ENCODE measurements around the gene CCDC149. TPM values are rescaled to one million over a fixed set of nuclear protein-coding genes. Genes with fewer than 3 reads are reported as not detected.

Gene CCDC149
- total RNA-seq, 1 donor from 2014 or later: 8.0 TPM

GRCh38 chr4:24878636-24879016 lies 34.2 kb downstream of the CCDC149 start:
- no peak for DNase-seq (ENCODE audit: low read depth)
- no peak for TF ChIP-seq CTCF (IDR thresholded peaks at IDR 0.05; ENCODE audit: insufficient read depth, low read length, poor library complexity, severe bottlenecking)
- Histone ChIP-seq H3K36me3 (ENCODE audit: control insufficient read depth, insufficient read depth, low read length) (no peaks in the 10 kb centered on the region), H3K27me3 (ENCODE audit: control insufficient read depth, insufficient read depth, low read length) (no peaks in the 10 kb centered on the region), H3K4me3 (ENCODE audit: low read depth, low read length) (no peak overlapping the region)

GRCh38 chr4:24877868-24878635 lies 34.8 kb downstream of the CCDC149 start:
- no peak overlapping the region for H3K4me3 ChIP-seq (ENCODE audit: low read depth, low read length)
- H3K36me3 ChIP-seq (ENCODE audit: control insufficient read depth, insufficient read depth, low read length): no peaks in the 10 kb centered on the region
- TF ChIP-seq CTCF (IDR thresholded peaks at IDR 0.05; ENCODE audit: insufficient read depth, low read length, poor library complexity, severe bottlenecking): no peak
- H3K27me3 ChIP-seq (ENCODE audit: control insufficient read depth, insufficient read depth, low read length): no peaks in the 10 kb centered on the region
- no peak for DNase-seq (ENCODE audit: low read depth)

GRCh38 chr4:24876431-24876830 lies 36.4 kb downstream of the CCDC149 start:
- H3K36me3 ChIP-seq (ENCODE audit: control insufficient read depth, insufficient read depth, low read length): no peaks in the 10 kb centered on the region
- H3K4me3 ChIP-seq (ENCODE audit: low read depth, low read length): no peak overlapping the region
- no peak for DNase-seq (ENCODE audit: low read depth)
- H3K27me3 ChIP-seq (ENCODE audit: control insufficient read depth, insufficient read depth, low read length): no peaks in the 10 kb centered on the region
- no peak for TF ChIP-seq CTCF (IDR thresholded peaks at IDR 0.05; ENCODE audit: insufficient read depth, low read length, poor library complexity, severe bottlenecking)

- H3K4me3 ChIP-seq (ENCODE audit: low read depth, low read length): no peak overlapping the region
Observed at GRCh38 chr4:24872720-24873119, 40.1 kb downstream of the CCDC149 start.

GRCh38 chr4:24871210-24871609 lies 41.6 kb downstream of the CCDC149 start:
- H3K27me3 ChIP-seq (ENCODE audit: control insufficient read depth, insufficient read depth, low read length): no peaks in the 10 kb centered on the region
- H3K36me3 ChIP-seq (ENCODE audit: control insufficient read depth, insufficient read depth, low read length): no peaks in the 10 kb centered on the region
- DNase-seq (ENCODE audit: low read depth): no peak
- H3K4me3 ChIP-seq (ENCODE audit: low read depth, low read length): no peak overlapping the region
- no peak for TF ChIP-seq CTCF (IDR thresholded peaks at IDR 0.05; ENCODE audit: insufficient read depth, low read length, poor library complexity, severe bottlenecking)

More at GRCh38 chr4:24872720-24873119, 40.1 kb downstream of the CCDC149 start:
- TF ChIP-seq CTCF (IDR thresholded peaks at IDR 0.05; ENCODE audit: insufficient read depth, low read length, poor library complexity, severe bottlenecking): no peak
- Histone ChIP-seq H3K36me3 (ENCODE audit: control insufficient read depth, insufficient read depth, low read length) (no peaks in the 10 kb centered on the region), H3K27me3 (ENCODE audit: control insufficient read depth, insufficient read depth, low read length) (no peaks in the 10 kb centered on the region)
- DNase-seq (ENCODE audit: low read depth): no peak

Data from kidney epithelial cell (primary cell).